ENCODE data around the gene IQSEC2.

The IQSEC2 gene

GRCh38 chrX:53266914-53267313 lies 14.5 kb downstream of the IQSEC2 start:
- Mint-ChIP-seq H3K36me3 (no peaks in the 10 kb centered on the region), H3K4me1 (peaks cover 15% of the 10 kb centered on the region in 2 donors), H3K9me3 (no peaks in the 10 kb centered on the region), H3K4me3 (no peak overlapping the region), H3K27me3 (peaks cover 7 to 30% of the 10 kb centered on the region in 2 donors), H3K27ac (no peak overlapping the region)
- no peak for DNase-seq
- no peak for ATAC-seq (replicated peaks)

DNA sequence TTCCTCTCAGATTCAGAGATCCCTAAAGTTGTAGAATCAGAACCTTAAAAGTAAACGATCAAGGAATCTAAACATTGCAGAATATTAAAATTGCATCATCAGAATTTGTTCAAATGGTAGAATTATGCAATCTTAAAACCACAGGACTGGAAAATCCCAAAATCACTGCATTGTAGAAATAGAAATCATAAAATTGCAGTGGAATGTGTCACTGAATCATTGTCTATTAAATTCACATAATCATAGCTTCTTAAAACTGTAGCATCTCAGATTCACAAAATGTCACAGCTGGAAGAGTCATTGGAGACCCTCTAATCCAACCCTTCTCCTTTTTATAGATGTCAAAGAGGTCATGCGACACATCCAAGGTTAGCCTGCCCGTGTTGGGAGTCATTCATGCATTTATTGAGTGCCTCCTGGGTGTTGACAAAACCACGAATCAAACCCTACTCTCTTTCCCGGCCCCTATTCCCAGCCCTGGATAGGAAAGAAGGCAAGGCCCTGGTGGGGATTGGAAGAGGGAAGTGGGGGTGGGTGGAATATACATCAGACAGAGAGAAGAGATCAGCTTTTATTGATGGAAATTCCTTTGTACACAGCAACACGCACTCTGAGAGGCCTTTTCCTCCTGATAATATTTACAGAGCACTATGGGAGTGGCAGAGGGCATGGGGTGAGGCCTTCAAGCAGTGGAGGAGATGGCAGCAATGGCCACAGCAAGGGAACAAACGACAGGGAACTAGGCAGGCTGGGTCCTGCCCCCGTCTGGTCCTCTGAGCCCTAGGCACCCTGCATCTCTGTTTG lies 15.4 kb downstream of the IQSEC2 start:
- H3K27ac Mint-ChIP-seq: no peak overlapping the region
- H3K9me3 Mint-ChIP-seq: no peaks in the 10 kb centered on the region
- peaks cover 18 to 20% of the 10 kb centered on the region in 2 donors for H3K4me1 Mint-ChIP-seq
- ATAC-seq (replicated peaks) (no peak), DNase-seq (no peak)
- no peaks in the 10 kb centered on the region for H3K36me3 Mint-ChIP-seq
- H3K27me3 Mint-ChIP-seq: peaks cover 7 to 37% of the 10 kb centered on the region in 2 donors
- no peak overlapping the region for H3K4me3 Mint-ChIP-seq

DNA sequence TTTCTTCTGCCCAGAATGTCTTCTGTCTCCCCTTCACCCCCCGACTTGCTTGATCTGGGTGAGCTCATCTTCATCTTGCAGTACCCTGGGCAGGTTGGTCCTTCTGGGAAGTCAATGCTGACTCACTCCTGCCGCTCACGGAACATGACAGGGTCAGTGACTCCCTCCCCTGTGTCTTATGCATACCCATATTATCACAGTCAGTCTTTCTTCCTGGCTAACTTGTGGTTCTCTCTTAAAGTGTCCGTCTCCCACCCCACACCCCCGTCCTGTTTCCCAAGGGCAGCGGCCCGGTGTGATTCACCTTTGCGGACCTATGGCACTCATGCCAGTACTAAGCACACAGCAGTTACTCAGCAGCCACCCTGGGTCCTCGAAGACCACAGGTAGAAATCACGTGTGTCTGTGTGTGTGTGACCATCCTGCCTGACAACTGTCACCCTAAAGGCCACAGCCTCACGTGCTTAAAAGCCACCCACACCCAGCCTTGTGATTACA lies 17.7 kb downstream of the IQSEC2 start:
- Mint-ChIP-seq H3K4me1 (peaks cover 18 to 20% of the 10 kb centered on the region in 2 donors), H3K27ac (no peak overlapping the region), H3K27me3 (peaks cover 7 to 46% of the 10 kb centered on the region in 2 donors), H3K9me3 (no peaks in the 10 kb centered on the region), H3K36me3 (no peaks in the 10 kb centered on the region), H3K4me3 (no peak overlapping the region)
- ATAC-seq (replicated peaks): peak; percentile 33 to 58
- no peak for DNase-seq

GRCh38 chrX:53262918-53263394 lies 18.4 kb downstream of the IQSEC2 start:
- Mint-ChIP-seq H3K27ac (no peak overlapping the region), H3K4me3 (no peak overlapping the region), H3K36me3 (no peaks in the 10 kb centered on the region), H3K9me3 (no peaks in the 10 kb centered on the region), H3K4me1 (peaks cover 18 to 20% of the 10 kb centered on the region in 2 donors), H3K27me3 (peaks cover 7 to 49% of the 10 kb centered on the region in 2 donors)
- DNase-seq (no peak), ATAC-seq (replicated peaks) (peak; percentile 25 to 38)

DNA sequence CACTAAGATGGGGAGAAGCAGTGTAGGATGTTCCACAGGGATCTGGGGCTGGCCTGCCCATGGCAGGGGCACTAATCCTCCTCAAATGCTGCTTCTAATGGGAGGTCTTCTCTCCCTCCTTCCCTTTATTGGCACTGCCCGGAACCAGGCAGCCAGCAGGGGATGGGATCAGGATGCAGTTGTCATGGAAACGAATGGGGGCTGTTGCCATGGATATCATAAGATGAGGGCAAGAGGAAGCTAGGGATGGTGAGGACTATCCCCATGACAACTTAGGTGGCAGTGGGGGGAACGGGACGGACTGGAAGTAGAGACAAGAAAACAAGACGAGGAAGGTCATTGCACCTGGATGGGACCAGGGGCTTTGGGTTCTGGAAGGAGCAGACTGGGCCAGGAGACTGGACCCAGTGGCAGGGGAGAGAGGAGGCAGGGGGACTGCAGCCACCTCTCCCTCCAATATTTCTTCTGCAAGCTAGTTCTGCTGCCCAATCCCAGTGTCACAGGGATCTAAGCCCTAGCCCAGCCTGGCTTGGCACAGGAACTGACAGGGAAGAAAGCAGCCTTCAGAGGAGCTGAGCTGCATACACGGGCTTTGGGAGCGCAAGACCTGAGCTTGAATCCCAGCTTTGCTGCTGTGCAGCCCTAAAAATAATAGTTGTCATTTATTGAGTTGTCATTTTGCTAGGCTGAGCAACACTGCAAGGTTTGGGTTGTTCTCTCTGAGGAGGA lies 19.0 kb downstream of the IQSEC2 start:
- H3K27ac Mint-ChIP-seq: no peak overlapping the region
- no peaks in the 10 kb centered on the region for H3K9me3 Mint-ChIP-seq
- no peak overlapping the region for H3K4me3 Mint-ChIP-seq
- no peak for ATAC-seq (replicated peaks)
- H3K27me3 Mint-ChIP-seq: peaks cover 7 to 55% of the 10 kb centered on the region in 2 donors
- H3K4me1 Mint-ChIP-seq: peaks cover 18 to 20% of the 10 kb centered on the region in 2 donors
- H3K36me3 Mint-ChIP-seq: no peaks in the 10 kb centered on the region
- DNase-seq: no peak

- Mint-ChIP-seq H3K27ac (no peak overlapping the region), H3K36me3 (no peaks in the 10 kb centered on the region), H3K4me3 (no peak overlapping the region), H3K4me1 (peaks cover 18 to 20% of the 10 kb centered on the region in 2 donors), H3K9me3 (no peaks in the 10 kb centered on the region), H3K27me3 (peaks cover 7 to 58% of the 10 kb centered on the region in 2 donors)
- peak; percentile 38 to 47 for ATAC-seq (replicated peaks)
- no peak for DNase-seq
These were observed 19.9 kb downstream of the IQSEC2 start for GRCh38 chrX:53261355-53261972.

DNA sequence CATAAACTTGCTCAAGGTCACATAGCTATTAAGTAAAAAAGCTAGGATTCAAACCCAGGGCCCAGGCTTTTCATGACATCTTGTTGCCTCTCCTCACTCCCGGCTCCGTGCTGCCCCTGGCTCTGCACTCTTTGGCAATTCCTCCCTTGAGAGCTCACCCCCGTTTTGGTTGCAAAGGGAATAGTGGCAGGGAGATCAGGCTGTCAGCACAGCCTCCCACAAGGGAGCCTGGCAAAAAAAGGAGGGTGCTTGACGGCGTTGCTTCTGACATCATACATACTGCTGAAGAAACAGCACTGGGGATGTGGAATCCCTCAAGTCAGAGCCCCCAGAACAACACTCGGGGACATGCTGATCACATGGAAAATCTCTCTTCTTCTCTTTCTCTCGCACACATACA lies 20.5 kb downstream of the IQSEC2 start:
- Mint-ChIP-seq H3K9me3 (no peaks in the 10 kb centered on the region), H3K36me3 (no peaks in the 10 kb centered on the region), H3K27ac (no peak overlapping the region), H3K4me3 (no peak overlapping the region), H3K4me1 (peaks cover 18 to 20% of the 10 kb centered on the region in 2 donors), H3K27me3 (peaks cover 7 to 52% of the 10 kb centered on the region in 2 donors)
- no peak for DNase-seq
- no peak for ATAC-seq (replicated peaks)

DNA sequence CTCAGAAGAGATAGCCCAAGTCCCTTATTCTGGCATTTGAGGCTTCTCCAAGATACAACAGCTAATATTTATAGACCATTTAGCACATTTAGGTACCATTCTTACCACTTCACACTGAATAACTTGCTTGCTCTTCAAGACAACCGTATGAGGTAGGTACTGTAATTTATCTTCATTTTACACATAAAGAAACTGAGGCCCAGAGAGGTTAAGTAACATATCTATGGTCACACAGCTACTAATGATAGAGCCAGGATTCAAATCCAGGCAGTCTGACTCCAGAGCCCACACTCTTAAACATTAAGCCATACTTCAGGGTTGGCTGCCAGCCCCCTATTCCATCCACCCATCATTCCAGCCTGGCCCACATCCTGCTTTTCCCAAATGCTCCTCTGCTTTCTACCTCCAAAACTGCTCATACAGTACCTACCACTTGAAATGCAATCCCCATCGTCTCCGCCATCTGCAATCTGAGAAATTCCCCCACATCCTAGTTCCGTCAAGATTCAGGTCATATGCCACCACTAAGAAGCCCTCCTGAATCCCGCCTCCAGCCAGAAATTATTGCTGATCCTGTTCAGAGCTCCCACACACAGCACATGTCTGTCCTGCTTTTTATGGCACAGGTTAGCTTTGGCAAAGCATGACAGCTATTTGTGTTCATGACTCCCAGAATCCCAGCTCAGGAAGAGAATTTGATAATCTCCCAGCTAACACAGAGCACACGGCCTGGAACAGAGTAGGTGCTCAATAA lies 23.5 kb downstream of the IQSEC2 start:
- no peak overlapping the region for H3K27ac Mint-ChIP-seq
- H3K27me3 Mint-ChIP-seq: peaks cover 0 to 34% of the 10 kb centered on the region in 2 donors
- no peak for ATAC-seq (replicated peaks)
- H3K4me3 Mint-ChIP-seq: no peak overlapping the region
- no peak for DNase-seq
- no peaks in the 10 kb centered on the region for H3K36me3 Mint-ChIP-seq
- no peaks in the 10 kb centered on the region for H3K9me3 Mint-ChIP-seq
- H3K4me1 Mint-ChIP-seq: peaks cover 8 to 9% of the 10 kb centered on the region in 2 donors

DNA sequence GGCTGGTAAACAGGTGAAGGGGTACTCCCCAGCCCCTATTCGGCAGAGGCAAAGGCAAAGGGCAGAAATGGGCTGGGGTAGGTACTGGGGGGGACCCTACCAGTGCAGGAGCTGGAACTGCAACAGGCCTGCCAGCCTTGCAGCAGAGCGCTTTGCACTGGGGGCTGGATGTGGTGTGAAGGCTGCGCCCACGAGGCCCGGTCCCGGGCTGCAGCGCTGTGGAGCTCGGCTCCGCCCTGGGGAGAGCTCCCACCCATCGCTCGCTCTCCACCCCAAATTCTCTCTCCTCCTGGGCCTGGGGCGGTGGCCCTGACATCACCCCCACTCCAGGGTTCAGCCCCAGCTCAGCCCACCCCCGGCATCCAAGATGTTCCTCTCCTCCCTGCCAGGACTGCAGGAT lies 24.2 kb downstream of the IQSEC2 start:
- DNase-seq (no peak), ATAC-seq (replicated peaks) (no peak)
- H3K27ac Mint-ChIP-seq: no peak overlapping the region
- H3K27me3 Mint-ChIP-seq: peaks cover 0 to 34% of the 10 kb centered on the region in 2 donors
- H3K4me3 Mint-ChIP-seq: no peak overlapping the region
- peaks cover 6 to 7% of the 10 kb centered on the region in 2 donors for H3K4me1 Mint-ChIP-seq
- no peaks in the 10 kb centered on the region for H3K36me3 Mint-ChIP-seq
- no peaks in the 10 kb centered on the region for H3K9me3 Mint-ChIP-seq

- H3K36me3 Mint-ChIP-seq: no peaks in the 10 kb centered on the region
- H3K4me1 Mint-ChIP-seq: peaks cover under 1 to 3% of the 10 kb centered on the region in 2 donors
- no peaks in the 10 kb centered on the region for H3K9me3 Mint-ChIP-seq
- ATAC-seq (replicated peaks) (no peak), DNase-seq (no peak)
- H3K4me3 Mint-ChIP-seq: no peak overlapping the region
- no peak overlapping the region for H3K27ac Mint-ChIP-seq
- peaks cover 0 to 28% of the 10 kb centered on the region in 2 donors for H3K27me3 Mint-ChIP-seq
These were observed 24.8 kb downstream of the IQSEC2 start for GRCh38 chrX:53256446-53257041.

- Mint-ChIP-seq H3K27me3 (peaks cover 0 to 24% of the 10 kb centered on the region in 2 donors), H3K4me1 (no peaks in the 10 kb centered on the region), H3K27ac (no peak overlapping the region), H3K4me3 (no peak overlapping the region), H3K36me3 (no peaks in the 10 kb centered on the region), H3K9me3 (no peaks in the 10 kb centered on the region)
- DNase-seq: no peak
- ATAC-seq (replicated peaks): no peak
These were observed 25.6 kb downstream of the IQSEC2 start for GRCh38 chrX:53255738-53256191.

DNA sequence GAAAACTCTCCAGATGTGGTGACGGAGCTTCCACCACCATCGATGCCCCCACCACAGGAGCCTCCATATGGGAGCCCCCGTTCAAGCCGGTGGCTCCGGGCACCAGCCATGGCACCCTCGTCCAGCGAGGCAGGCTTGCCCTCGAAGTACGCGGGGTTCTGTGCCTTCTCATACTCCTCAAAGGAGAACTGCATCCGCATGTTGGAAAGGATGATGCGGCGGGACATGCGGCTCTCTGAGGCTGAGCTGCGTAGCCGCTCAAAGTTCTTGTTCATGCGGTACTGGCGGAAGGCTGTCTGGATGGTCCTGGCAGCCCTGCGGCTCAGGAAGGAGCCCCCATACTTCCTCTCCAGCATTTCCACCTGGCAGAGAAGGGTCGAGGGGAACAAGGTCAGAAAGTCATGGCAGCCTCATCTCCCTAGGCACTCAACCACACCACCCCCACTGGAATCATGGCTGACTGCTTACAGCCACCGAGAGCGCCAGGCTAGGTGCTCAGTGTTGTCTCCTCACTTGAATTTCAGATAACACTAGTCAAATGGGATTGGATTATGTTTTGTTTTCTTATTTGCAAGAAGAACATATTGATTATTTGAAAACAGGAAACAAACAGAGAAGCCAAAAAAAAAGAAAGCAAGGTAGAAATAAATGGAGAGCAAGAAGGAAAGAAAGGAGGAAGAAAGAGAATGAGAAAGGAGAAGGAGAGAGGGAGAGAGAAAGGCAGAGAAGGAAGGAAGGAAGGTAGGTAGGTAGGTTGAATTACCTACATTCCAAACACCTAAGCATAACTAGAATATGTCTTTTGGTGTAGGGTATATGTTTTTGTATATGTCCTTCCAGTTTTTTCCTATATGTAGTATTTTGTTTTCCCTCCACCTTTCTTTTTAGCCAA lies 26.6 kb downstream of the IQSEC2 start:
- no peak for DNase-seq
- no peak overlapping the region for H3K27ac Mint-ChIP-seq
- no peak for ATAC-seq (replicated peaks)
- no peaks in the 10 kb centered on the region for H3K9me3 Mint-ChIP-seq
- H3K27me3 Mint-ChIP-seq: peaks cover 0 to 16% of the 10 kb centered on the region in 2 donors
- no peaks in the 10 kb centered on the region for H3K4me1 Mint-ChIP-seq
- H3K36me3 Mint-ChIP-seq: no peaks in the 10 kb centered on the region
- no peak overlapping the region for H3K4me3 Mint-ChIP-seq

Data from stimulated activated naive B cell treated with anti-CD40 and anti-IgM and Interleukin-4, amounts not matched to agents 10 μg/mL and 1 μg/mL and 100 μg/mL, for 72 hours (primary cell).